Trophoblast cell (in vitro differentiated cells and primary cell): ENCODE data around the gene ABCB1.

Experiments used
- DNase-seq, 2 donors: peaks; one replicate each; pipeline ENCODE4 v3.0.0-alpha.2; 2016
- H2AFZ ChIP-seq: 2 replicates; pipeline ENCODE4 v1.6.1; 2013; ENCODE audit warnings: low read length, moderate library complexity, mild to moderate bottlenecking; ENCODE audit not compliant: insufficient read depth, poor library complexity
- H2AK5ac ChIP-seq: 2 replicates; pipeline ENCODE4 v1.6.1; 2013; ENCODE audit warnings: mild to moderate bottlenecking, low read length
- H2BK120ac ChIP-seq: 2 replicates; pipeline ENCODE4 v1.6.1; 2013; ENCODE audit warnings: low read length, mild to moderate bottlenecking, moderate library complexity; ENCODE audit not compliant: insufficient read depth, poor library complexity
- H2BK12ac ChIP-seq: 2 replicates; pipeline ENCODE4 v1.6.1; 2013; ENCODE audit warnings: mild to moderate bottlenecking, low read length, moderate library complexity
- H2BK5ac ChIP-seq: 2 replicates; pipeline ENCODE4 v1.6.1; 2013; ENCODE audit warnings: low read length, low read depth, moderate library complexity, mild to moderate bottlenecking; ENCODE audit not compliant: poor library complexity
- H3K14ac ChIP-seq: 2 replicates; pipeline ENCODE4 v1.6.1; 2013; ENCODE audit warnings: mild to moderate bottlenecking, low read length
- H3K18ac ChIP-seq: 2 replicates; pipeline ENCODE4 v1.6.1; 2013; ENCODE audit warnings: mild to moderate bottlenecking, low read length
- H3K23ac ChIP-seq: 2 replicates; pipeline ENCODE4 v1.6.1; 2013; ENCODE audit warnings: low read length
- H3K27ac ChIP-seq: 2 replicates; pipeline ENCODE4 v1.5.1; 2013; ENCODE audit warnings: low read depth, mild to moderate bottlenecking, inconsistent platforms, low read length, moderate library complexity
- H3K27me3 ChIP-seq: 2 replicates; pipeline ENCODE4 v1.6.1; 2013; ENCODE audit warnings: inconsistent platforms, mild to moderate bottlenecking, low read length, moderate library complexity; ENCODE audit not compliant: insufficient read depth
- H3K36me3 ChIP-seq, 2 experiments: 1 replicate in 1 of 2; 2 replicates in 1 of 2; pipeline ENCODE4 v1.6.1; 2013; ENCODE audit warnings: low read length in 2 of 2, mild to moderate bottlenecking in 2 of 2, moderate library complexity in 1 of 2; ENCODE audit not compliant: insufficient read depth in 2 of 2, control insufficient read depth in 1 of 2
- H3K4ac ChIP-seq: 2 replicates; pipeline ENCODE4 v1.6.1; 2013; ENCODE audit warnings: low read depth, mild to moderate bottlenecking, low read length, moderate library complexity
- H3K4me1 ChIP-seq, 2 experiments: 1 replicate in 1 of 2; 2 replicates in 1 of 2; pipeline ENCODE4 v1.6.1; 2013; ENCODE audit warnings: low read length in 2 of 2, mild to moderate bottlenecking in 2 of 2, moderate library complexity in 1 of 2; ENCODE audit not compliant: insufficient read depth in 2 of 2, control insufficient read depth in 1 of 2
- H3K4me2 ChIP-seq: 2 replicates; pipeline ENCODE4 v1.6.1; 2013; ENCODE audit warnings: inconsistent platforms, mild to moderate bottlenecking, low read length, moderate library complexity
- H3K4me3 ChIP-seq: 2 replicates; pipeline ENCODE4 v1.5.1; 2013; ENCODE audit warnings: mild to moderate bottlenecking, low read depth, low read length, inconsistent platforms
- H3K79me1 ChIP-seq: one replicate; pipeline ENCODE4 v1.6.1; 2013; ENCODE audit warnings: low read length
- H3K79me2 ChIP-seq: 2 replicates; pipeline ENCODE4 v1.6.1; 2013; ENCODE audit warnings: low read length, mild to moderate bottlenecking; ENCODE audit not compliant: control insufficient read depth, insufficient read depth, poor library complexity
- H3K9ac ChIP-seq: 2 replicates; pipeline ENCODE4 v1.6.1; 2013; ENCODE audit warnings: mild to moderate bottlenecking, low read length
- H3K9me3 ChIP-seq: 2 replicates; pipeline ENCODE4 v1.6.1; 2013; ENCODE audit warnings: low read depth, mild to moderate bottlenecking, control low read depth, inconsistent platforms, low read length; ENCODE audit not compliant: insufficient read depth
- H4K12ac ChIP-seq: 2 replicates; pipeline ENCODE4 v1.6.1; 2013; ENCODE audit warnings: low read depth, mild to moderate bottlenecking, low read length, moderate library complexity
- H4K8ac ChIP-seq: 2 replicates; pipeline ENCODE4 v1.6.1; 2013; ENCODE audit warnings: low read depth, mild to moderate bottlenecking, low read length, moderate library complexity
- H4K91ac ChIP-seq: one replicate; pipeline ENCODE4 v1.6.1; 2013; ENCODE audit warnings: low read depth, mild to moderate bottlenecking, low read length, moderate library complexity
- WGBS: extraction: QIAGEN DNeasy Blood & Tissue Kit; methylation state at CpG from one replicate; pipeline ENCODE4 v1.1.7; 2013; ENCODE audit warnings: missing lambda C conversion rate; ENCODE audit not compliant: insufficient read length, insufficient coverage; ENCODE audit errors: extremely low coverage; 5-methylcytosine and 5-hydroxymethylcytosine counted together

The ABCB1 gene

DNA sequence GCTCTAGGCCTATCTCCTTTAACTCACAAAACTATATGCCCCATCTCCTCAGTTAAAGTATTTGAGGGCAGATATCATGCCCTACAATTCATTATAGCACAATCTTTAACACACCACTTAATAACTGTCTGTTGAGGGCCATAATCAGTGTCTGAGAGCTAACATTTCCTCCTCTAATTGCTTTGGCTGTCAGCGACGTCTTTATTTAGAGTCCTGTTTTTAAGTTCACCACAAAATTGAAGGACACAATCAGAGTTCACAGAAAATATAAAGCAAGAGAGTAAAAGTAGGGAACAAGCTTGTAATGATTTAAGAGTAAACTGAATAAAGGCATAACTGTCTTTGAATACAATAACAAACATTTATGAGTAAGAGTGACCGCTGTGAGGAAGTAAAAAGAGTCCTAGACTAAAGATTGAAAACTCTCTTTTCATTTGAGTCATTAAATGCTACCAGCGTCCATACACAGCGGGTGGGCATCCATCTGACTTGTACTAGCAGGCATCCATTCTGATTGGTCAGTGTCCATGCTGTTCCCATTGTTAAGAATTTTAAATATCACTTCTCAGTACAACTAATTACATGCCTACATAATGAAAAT, 86.8 kb downstream of the ABCB1 start:
- no peak overlapping the region for H3K14ac ChIP-seq
- no peaks in the 10 kb centered on the region for H3K4me1 ChIP-seq
- H4K8ac ChIP-seq, result no peak overlapping the region
- H3K79me1 ChIP-seq, result no peaks in the 10 kb centered on the region
- H4K91ac ChIP-seq, result no peak overlapping the region
- no peaks in the 10 kb centered on the region for H3K9me3 ChIP-seq
- no peak overlapping the region for H3K4me2 ChIP-seq
- no peaks in the 10 kb centered on the region for H3K27me3 ChIP-seq
- no peak overlapping the region for H2BK120ac ChIP-seq
- H2BK5ac ChIP-seq, result no peak overlapping the region
- H3K36me3 ChIP-seq, result no peaks in the 10 kb centered on the region
- no peak overlapping the region for H4K12ac ChIP-seq
- no peak overlapping the region for H3K18ac ChIP-seq
- no peak overlapping the region for H3K9ac ChIP-seq
- no peak overlapping the region for H2AFZ ChIP-seq
- no peak for DNase-seq
- no CpG with 5 or more reads among the region's 5 CpGs for WGBS
- no peak overlapping the region for H3K23ac ChIP-seq
- H2AK5ac ChIP-seq, result no peak overlapping the region
- no peak overlapping the region for H2BK12ac ChIP-seq
- no peak overlapping the region for H3K27ac ChIP-seq
- H3K4me3 ChIP-seq, result no peak overlapping the region
- H3K4ac ChIP-seq, result no peak overlapping the region
- no peaks in the 10 kb centered on the region for H3K79me2 ChIP-seq

GRCh38 chr7:87512906-87513305, 87.8 kb downstream of the ABCB1 start:
- no peak overlapping the region for H3K23ac ChIP-seq

DNA sequence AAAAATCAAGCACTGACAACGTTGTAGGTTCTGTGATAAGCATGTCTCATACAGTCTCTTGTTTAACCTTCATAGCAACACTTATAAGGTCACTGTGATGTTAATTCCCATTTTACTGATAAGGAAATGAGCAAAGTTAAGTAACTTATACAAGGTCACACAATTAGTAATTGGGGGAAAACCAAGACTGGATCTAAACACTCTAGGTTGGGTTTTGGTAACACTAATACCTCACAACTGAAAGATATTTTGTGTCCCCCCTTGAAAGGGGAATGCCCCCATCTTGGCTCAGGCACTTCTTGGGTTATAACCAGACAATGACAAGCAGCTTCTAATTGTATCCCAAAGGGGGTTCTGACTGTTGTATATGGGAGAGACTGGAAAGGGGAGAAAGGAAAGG, 89.2 kb downstream of the ABCB1 start:
- no peak overlapping the region for H2BK120ac ChIP-seq
- no peak overlapping the region for H2BK12ac ChIP-seq
- no peaks in the 10 kb centered on the region for H3K9me3 ChIP-seq
- no peaks in the 10 kb centered on the region for H3K36me3 ChIP-seq
- no peak overlapping the region for H3K9ac ChIP-seq
- H3K14ac ChIP-seq, result no peak overlapping the region
- H2AK5ac ChIP-seq, result no peak overlapping the region
- no peaks in the 10 kb centered on the region for H3K79me1 ChIP-seq
- no peak overlapping the region for H4K12ac ChIP-seq
- H4K91ac ChIP-seq, result no peak overlapping the region
- H3K18ac ChIP-seq, result no peak overlapping the region
- no CpG with 5 or more reads among the region's 1 CpG for WGBS
- H3K4me2 ChIP-seq, result no peak overlapping the region
- no peaks in the 10 kb centered on the region for H3K79me2 ChIP-seq
- H2AFZ ChIP-seq, result no peak overlapping the region
- H3K27me3 ChIP-seq, result no peaks in the 10 kb centered on the region
- no peak for DNase-seq
- H3K23ac ChIP-seq, result no peak overlapping the region
- no peak overlapping the region for H3K4ac ChIP-seq
- H4K8ac ChIP-seq, result no peak overlapping the region
- no peak overlapping the region for H3K4me3 ChIP-seq
- no peaks in the 10 kb centered on the region for H3K4me1 ChIP-seq
- no peak overlapping the region for H2BK5ac ChIP-seq
- H3K27ac ChIP-seq, result no peak overlapping the region

More at GRCh38 chr7:87512906-87513305, 87.8 kb downstream of the ABCB1 start:
- Histone ChIP-seq H3K79me1 (no peaks in the 10 kb centered on the region), H3K36me3 (no peaks in the 10 kb centered on the region), H3K18ac (no peak overlapping the region), H2BK120ac (no peak overlapping the region), H2BK5ac (no peak overlapping the region), H3K27me3 (no peaks in the 10 kb centered on the region), H2BK12ac (no peak overlapping the region), H3K9me3 (no peaks in the 10 kb centered on the region), H3K27ac (no peak overlapping the region), H4K91ac (no peak overlapping the region), H3K4ac (no peak overlapping the region), H3K14ac (no peak overlapping the region), H2AK5ac (no peak overlapping the region), H4K8ac (no peak overlapping the region), H3K4me3 (no peak overlapping the region), H4K12ac (no peak overlapping the region), H3K9ac (no peak overlapping the region), H2AFZ (no peak overlapping the region), H3K4me2 (no peak overlapping the region), H3K4me1 (no peaks in the 10 kb centered on the region), H3K79me2 (no peaks in the 10 kb centered on the region)
- DNase-seq, result no peak
- WGBS, result no CpG with 5 or more reads among the region's 4 CpGs

GRCh38 chr7:87510411-87510875, 90.2 kb downstream of the ABCB1 start:
- Histone ChIP-seq H3K14ac (no peak overlapping the region), H3K36me3 (no peaks in the 10 kb centered on the region), H3K4ac (no peak overlapping the region), H3K9ac (no peak overlapping the region), H3K18ac (no peak overlapping the region), H4K8ac (no peak overlapping the region), H2BK5ac (no peak overlapping the region), H3K27me3 (no peaks in the 10 kb centered on the region), H3K79me2 (no peaks in the 10 kb centered on the region), H3K23ac (no peak overlapping the region), H3K4me2 (no peak overlapping the region), H3K4me3 (no peak overlapping the region), H2BK120ac (no peak overlapping the region), H2AK5ac (no peak overlapping the region), H3K27ac (no peak overlapping the region), H2AFZ (no peak overlapping the region), H4K12ac (no peak overlapping the region), H3K79me1 (no peaks in the 10 kb centered on the region), H4K91ac (no peak overlapping the region), H3K4me1 (no peaks in the 10 kb centered on the region), H3K9me3 (no peaks in the 10 kb centered on the region), H2BK12ac (no peak overlapping the region)
- no CpG with 5 or more reads among the region's 1 CpG for WGBS
- peak in 1 of 2 donors; percentile 3 for DNase-seq
